ENCODE data around the gene MDM2.

DNA sequence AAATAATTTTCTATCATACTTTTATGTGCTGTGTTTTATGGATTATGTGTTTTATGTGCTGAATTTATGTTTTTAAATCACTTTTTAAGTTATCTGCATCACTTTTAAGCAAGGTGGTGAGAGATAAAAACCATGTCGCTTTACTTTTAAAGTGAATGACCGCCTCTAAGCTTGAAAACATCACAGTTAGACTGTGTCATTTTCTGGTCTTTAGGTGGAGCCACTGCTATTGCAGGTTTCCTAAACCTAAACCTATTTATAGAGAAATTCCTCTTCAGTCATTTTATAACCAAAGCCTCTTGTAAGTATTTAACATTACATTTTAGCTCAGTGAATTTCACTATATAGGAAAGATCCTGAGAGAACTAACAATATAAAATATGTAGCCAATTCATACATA lies 21.0 kb upstream of the MDM2 start:
- no peak for TF ChIP-seq HNF4G (IDR thresholded peaks at IDR 0.05; ENCODE audit: borderline replicate concordance, low read depth, low read length)
- TF ChIP-seq HNF4G (CRISPR knock-in tag; IDR thresholded peaks at IDR 0.05; ENCODE audit: borderline replicate concordance, low read depth): no peak
- TF ChIP-seq HMG20A (CRISPR knock-in tag; IDR thresholded peaks at IDR 0.05; ENCODE audit: borderline replicate concordance): no peak
- TF ChIP-seq CTCF (CRISPR knock-in tag; IDR thresholded peaks at IDR 0.05): peak; percentile 39; the same call in 1 of the 2 replicates
- no peak for TF ChIP-seq ZBTB3 (CRISPR knock-in tag; IDR thresholded peaks at IDR 0.05; ENCODE audit: borderline replicate concordance, low read depth)
- TF ChIP-seq ZNF335 (CRISPR knock-in tag; IDR thresholded peaks at IDR 0.05): no peak
- no peak for TF ChIP-seq ZNF143 (CRISPR knock-in tag; IDR thresholded peaks at IDR 0.05)
- TF ChIP-seq HNRNPH1 (optimal IDR thresholded peaks at IDR 0.05; ENCODE audit: low read depth, low read length): no peak
- no peak for TF ChIP-seq TMF1 (CRISPR knock-in tag; IDR thresholded peaks at IDR 0.05; ENCODE audit: low read depth)
- TF ChIP-seq FOXP1 (IDR thresholded peaks at IDR 0.05): no peak
- no peak for TF ChIP-seq FOXP1 (CRISPR knock-in tag; IDR thresholded peaks at IDR 0.05)
- TF ChIP-seq EZH2 (conservative IDR thresholded peaks at IDR 0.05; ENCODE audit: low read depth, low read length): no peak
- no peak for TF ChIP-seq ZNF446 (CRISPR knock-in tag; IDR thresholded peaks at IDR 0.05)
- no peak for TF ChIP-seq NAIF1 (CRISPR knock-in tag; IDR thresholded peaks at IDR 0.05; ENCODE audit: borderline replicate concordance)

All from HepG2 (cell line).